SK-N-SH treated with all-trans-retinoic acid at 6 μM for 48 hours (cell line): ENCODE data around the gene EID3.

ENCODE experiments used
- ATAC-seq: fragments of 200-7000 bp; cut with Tn5 transposase; 3 replicates; pipeline ENCODE4 v1.9.1; 2020; ENCODE audit warnings: mild to moderate bottlenecking, moderate library complexity
- ARNTL ChIP-seq: fragments of 450-650 bp; formaldehyde crosslinking; IDR thresholded peaks from 2 replicates; pipeline ENCODE4 v1.5.0; 2020; ENCODE audit warnings: low read depth, mild to moderate bottlenecking, moderate library complexity, borderline replicate concordance
- BACH2 ChIP-seq: fragments of 250-450 bp; sonication (Bioruptor Pico); IDR thresholded peaks from 2 replicates; pipeline ENCODE4 v1.9.0; 2021; ENCODE audit warnings: mild to moderate bottlenecking, borderline replicate concordance
- CSDC2 ChIP-seq: fragments of 250-450 bp; sonication (Bioruptor Pico); IDR thresholded peaks from 2 replicates; pipeline ENCODE4 v1.5.0; 2020; ENCODE audit warnings: mild to moderate bottlenecking, moderate library complexity
- GLIS3 ChIP-seq: fragments of 250-450 bp; sonication (Bioruptor Pico); IDR thresholded peaks from 2 replicates; pipeline ENCODE4 v1.5.0; 2020; ENCODE audit warnings: mild to moderate bottlenecking, moderate library complexity
- ISL1 ChIP-seq: fragments of 250-450 bp; sonication (Bioruptor Pico); IDR thresholded peaks from 2 replicates; pipeline ENCODE4 v2.1.2; 2022; ENCODE audit warnings: mild to moderate bottlenecking, moderate library complexity
- OSR1 ChIP-seq: fragments of 250-450 bp; sonication (Bioruptor Pico); IDR thresholded peaks from 2 replicates; pipeline ENCODE4 v1.8.0; 2022; ENCODE audit warnings: moderate library complexity, mild to moderate bottlenecking, inconsistent platforms
- PPARA ChIP-seq: fragments of 250-450 bp; sonication (Bioruptor Pico); IDR thresholded peaks from 2 replicates; pipeline ENCODE4 v1.5.0; 2020; ENCODE audit warnings: mild to moderate bottlenecking, borderline replicate concordance
- RARB ChIP-seq: fragments of 250-450 bp; sonication (Bioruptor Pico); IDR thresholded peaks from 2 replicates; pipeline ENCODE4 v1.8.0; 2021; ENCODE audit warnings: mild to moderate bottlenecking, moderate library complexity
- TCF4 ChIP-seq: fragments of 250-450 bp; sonication (Bioruptor Pico); IDR thresholded peaks from 2 replicates; pipeline ENCODE4 v1.8.0; 2021; ENCODE audit warnings: mild to moderate bottlenecking, moderate library complexity, borderline replicate concordance
- TOX ChIP-seq: fragments of 250-450 bp; sonication (Bioruptor Pico); IDR thresholded peaks from 2 replicates; pipeline ENCODE4 v1.8.0; 2021; ENCODE audit warnings: mild to moderate bottlenecking, moderate library complexity, borderline replicate concordance
- ZC3H10 ChIP-seq: fragments of 250-450 bp; sonication (Bioruptor Pico); IDR thresholded peaks from 2 replicates; pipeline ENCODE4 v1.5.1; 2021; ENCODE audit warnings: mild to moderate bottlenecking, moderate library complexity
- ZFP3 ChIP-seq: fragments of 250-450 bp; sonication (Bioruptor Pico); IDR thresholded peaks from 2 replicates; pipeline ENCODE4 v1.5.0; 2020; ENCODE audit warnings: mild to moderate bottlenecking, moderate library complexity
- ZFP30 ChIP-seq: fragments of 450-650 bp; formaldehyde crosslinking; IDR thresholded peaks from 2 replicates; pipeline ENCODE4 v1.5.0; 2022; ENCODE audit warnings: mild to moderate bottlenecking, moderate library complexity
- ZNF70 ChIP-seq: fragments of 450-650 bp; formaldehyde crosslinking; IDR thresholded peaks from 2 replicates; pipeline ENCODE4 v1.5.0; 2020; ENCODE audit warnings: mild to moderate bottlenecking, moderate library complexity
- ZNF8 ChIP-seq: fragments of 450-650 bp; formaldehyde crosslinking; IDR thresholded peaks from 2 replicates; pipeline ENCODE4 v1.5.0; 2020; ENCODE audit warnings: mild to moderate bottlenecking, moderate library complexity
- TF ChIP-seq, protein P1 (sequence below): fragments of 250-450 bp; sonication (Bioruptor Pico); IDR thresholded peaks from 2 replicates; pipeline ENCODE4 v1.8.0; 2021; ENCODE audit warnings: low read depth, mild to moderate bottlenecking, moderate library complexity, borderline replicate concordance
- TF ChIP-seq, protein P2 (sequence below): fragments of 250-450 bp; sonication (Bioruptor Pico); IDR thresholded peaks from 2 replicates; pipeline ENCODE4 v1.8.0; 2020; ENCODE audit warnings: mild to moderate bottlenecking, moderate library complexity, borderline replicate concordance
- TF ChIP-seq, protein P3 (sequence below): fragments of 250-450 bp; sonication (Bioruptor Pico); IDR thresholded peaks from 2 replicates; pipeline ENCODE4 v1.5.1; 2020; ENCODE audit warnings: low read depth, mild to moderate bottlenecking, moderate library complexity
- TF ChIP-seq, protein P4 (sequence below): fragments of 250-450 bp; sonication (Bioruptor Pico); IDR thresholded peaks from 2 replicates; pipeline ENCODE4 v1.5.1; 2021; ENCODE audit warnings: mild to moderate bottlenecking, moderate library complexity

Gene EID3

DNA sequence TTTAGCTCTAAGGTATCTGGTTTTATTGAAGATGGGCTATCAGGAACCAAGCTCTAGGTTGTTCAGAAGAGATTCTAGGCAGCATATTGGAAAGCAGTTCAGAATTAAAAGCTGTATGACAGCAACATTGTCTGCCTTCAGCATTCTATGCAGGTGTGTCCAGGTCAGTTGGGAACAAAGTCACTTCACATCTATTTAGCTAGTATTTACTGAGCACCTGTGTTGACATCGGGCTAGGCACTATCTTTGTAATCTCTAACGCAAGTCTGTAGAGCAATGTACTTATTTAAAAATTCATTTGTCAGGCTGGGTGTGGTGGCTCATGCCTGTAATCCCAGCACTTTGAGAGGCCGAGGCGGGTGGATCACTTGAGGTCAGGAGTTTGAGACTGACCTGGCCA, 6.8 kb upstream of the EID3 start:
- no peak for ATAC-seq
- no peak for TF ChIP-seq ARNTL (CRISPR knock-in tag)

DNA sequence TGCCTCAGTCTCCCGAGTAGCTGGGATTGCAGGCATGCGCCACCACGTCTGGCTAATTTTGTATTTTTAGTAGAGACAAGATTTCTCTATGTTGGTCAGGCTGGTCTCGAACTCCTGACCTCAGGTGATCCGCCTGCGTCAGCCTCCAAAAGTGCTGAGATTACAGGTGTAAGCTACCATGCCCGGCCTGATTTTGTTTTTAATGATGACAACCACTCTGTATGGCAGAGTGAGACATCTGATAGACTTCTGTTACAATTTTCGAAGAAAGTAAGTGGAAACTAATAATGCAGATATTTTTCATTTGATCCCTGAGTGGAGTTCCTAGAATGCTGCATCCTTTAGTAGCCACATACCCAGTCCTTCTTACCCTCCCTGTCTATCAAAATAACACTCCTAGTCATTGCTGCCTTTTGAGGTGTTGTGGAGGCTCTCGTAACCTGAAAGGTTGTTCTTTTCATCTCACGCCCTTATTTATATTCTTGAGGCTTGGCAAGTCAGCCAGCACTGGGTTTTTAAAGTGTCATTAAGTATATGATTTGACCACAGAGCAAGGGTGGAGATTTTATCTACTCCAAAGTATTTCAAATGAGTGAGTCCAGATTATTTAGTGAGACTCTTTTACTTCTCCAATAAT, 5.9 kb upstream of the EID3 start:
- ATAC-seq, result no peak
- TF ChIP-seq ARNTL (CRISPR knock-in tag), result no peak
- TF ChIP-seq ZC3H10, result no peak
- no peak for TF ChIP-seq GLIS3 (CRISPR knock-in tag)
- no peak for TF ChIP-seq ZFP3 (CRISPR knock-in tag)
- no peak for TF ChIP-seq CSDC2 (CRISPR knock-in tag)
- TF ChIP-seq OSR1 (CRISPR knock-in tag), result no peak
- TF ChIP-seq ZNF8, result no peak
- no peak for TF ChIP-seq ISL1 (CRISPR knock-in tag)
- no peak for TF ChIP-seq TOX (CRISPR knock-in tag)
- TF ChIP-seq BACH2, result no peak
- TF ChIP-seq, protein P1, sequence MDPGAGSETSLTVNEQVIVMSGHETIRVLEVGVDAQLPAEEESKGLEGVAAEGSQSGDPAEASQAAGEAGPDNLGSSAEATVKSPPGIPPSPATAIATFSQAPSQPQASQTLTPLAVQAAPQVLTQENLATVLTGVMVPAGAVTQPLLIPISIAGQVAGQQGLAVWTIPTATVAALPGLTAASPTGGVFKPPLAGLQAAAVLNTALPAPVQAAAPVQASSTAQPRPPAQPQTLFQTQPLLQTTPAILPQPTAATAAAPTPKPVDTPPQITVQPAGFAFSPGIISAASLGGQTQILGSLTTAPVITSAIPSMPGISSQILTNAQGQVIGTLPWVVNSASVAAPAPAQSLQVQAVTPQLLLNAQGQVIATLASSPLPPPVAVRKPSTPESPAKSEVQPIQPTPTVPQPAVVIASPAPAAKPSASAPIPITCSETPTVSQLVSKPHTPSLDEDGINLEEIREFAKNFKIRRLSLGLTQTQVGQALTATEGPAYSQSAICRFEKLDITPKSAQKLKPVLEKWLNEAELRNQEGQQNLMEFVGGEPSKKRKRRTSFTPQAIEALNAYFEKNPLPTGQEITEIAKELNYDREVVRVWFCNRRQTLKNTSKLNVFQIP, result no peak
- TF ChIP-seq, protein P2, sequence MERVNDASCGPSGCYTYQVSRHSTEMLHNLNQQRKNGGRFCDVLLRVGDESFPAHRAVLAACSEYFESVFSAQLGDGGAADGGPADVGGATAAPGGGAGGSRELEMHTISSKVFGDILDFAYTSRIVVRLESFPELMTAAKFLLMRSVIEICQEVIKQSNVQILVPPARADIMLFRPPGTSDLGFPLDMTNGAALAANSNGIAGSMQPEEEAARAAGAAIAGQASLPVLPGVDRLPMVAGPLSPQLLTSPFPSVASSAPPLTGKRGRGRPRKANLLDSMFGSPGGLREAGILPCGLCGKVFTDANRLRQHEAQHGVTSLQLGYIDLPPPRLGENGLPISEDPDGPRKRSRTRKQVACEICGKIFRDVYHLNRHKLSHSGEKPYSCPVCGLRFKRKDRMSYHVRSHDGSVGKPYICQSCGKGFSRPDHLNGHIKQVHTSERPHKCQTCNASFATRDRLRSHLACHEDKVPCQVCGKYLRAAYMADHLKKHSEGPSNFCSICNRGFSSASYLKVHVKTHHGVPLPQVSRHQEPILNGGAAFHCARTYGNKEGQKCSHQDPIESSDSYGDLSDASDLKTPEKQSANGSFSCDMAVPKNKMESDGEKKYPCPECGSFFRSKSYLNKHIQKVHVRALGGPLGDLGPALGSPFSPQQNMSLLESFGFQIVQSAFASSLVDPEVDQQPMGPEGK (CRISPR knock-in tag), result no peak

DNA sequence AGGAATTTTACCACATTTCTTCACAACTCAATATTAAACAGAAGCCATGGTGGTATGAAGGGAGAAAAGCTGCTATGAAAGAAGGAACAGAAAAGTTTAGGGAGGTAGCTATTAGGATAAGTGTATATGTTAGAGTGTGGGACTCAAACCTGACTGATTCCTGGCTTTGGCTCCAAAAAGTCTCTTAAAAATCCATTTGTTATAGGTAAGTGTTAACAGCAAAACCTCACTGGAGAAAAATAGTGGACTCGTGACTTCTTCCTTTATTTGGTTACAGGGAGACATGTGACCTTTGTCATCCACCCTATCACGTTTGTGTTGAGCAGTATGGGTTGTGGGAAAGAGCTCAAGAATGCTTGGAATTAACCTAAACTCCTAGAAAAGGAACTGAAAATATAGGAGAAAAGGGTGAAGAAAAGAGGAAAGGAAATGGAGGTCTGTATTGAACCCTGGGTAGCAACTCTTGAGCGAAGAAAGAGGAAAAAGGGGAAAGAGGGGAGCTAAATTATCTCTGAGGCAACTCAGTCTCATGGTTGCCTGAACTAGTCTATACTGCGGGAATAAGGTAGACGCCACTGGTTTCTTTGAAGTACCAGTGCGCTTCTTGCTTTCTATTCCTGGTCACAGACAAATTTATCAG, 3.6 kb upstream of the EID3 start:
- no peak; the same call in 2 of the 3 replicates for ATAC-seq
- TF ChIP-seq TOX (CRISPR knock-in tag), result no peak

DNA sequence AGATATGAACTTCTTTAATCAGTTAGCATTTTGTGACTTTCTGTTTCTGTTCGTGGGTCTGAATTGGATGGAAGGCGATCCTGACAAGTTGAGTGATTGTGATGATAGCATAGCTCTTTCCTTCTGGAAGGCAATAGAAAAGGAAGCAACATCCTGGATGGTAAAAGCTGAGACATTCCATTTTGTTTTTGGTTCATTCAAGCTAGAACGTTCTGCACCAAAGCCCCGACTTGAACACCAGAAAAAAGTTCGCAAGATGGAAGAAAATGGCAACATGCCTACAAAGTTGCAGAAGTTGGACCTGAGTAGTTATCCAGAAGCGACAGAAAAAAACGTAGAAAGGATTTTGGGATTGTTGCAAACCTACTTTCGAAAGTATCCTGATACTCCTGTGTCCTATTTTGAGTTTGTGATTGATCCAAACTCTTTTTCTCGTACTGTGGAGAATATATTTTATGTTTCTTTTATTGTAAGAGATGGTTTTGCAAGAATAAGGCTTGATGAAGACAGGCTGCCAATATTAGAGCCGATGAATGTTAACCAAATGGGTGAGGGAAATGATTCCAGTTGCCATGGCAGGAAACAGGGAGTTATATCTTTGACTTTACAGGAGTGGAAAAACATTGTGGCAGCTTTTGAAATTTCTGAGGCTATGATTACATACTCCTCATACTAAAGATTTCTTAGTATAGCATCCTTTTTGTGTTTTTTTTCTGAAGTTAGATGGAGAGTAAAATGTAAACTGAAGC, 896 bp downstream of the EID3 start:
- ATAC-seq, result no peak
- TF ChIP-seq GLIS3 (CRISPR knock-in tag) (no peak), OSR1 (CRISPR knock-in tag) (no peak), ZFP30 (CRISPR knock-in tag) (no peak), RARB (CRISPR knock-in tag) (no peak), PPARA (CRISPR knock-in tag) (no peak), ZC3H10 (no peak), ARNTL (CRISPR knock-in tag) (no peak), ISL1 (CRISPR knock-in tag) (no peak), BACH2 (no peak), TCF4 (CRISPR knock-in tag) (no peak), ZFP3 (CRISPR knock-in tag) (no peak), CSDC2 (CRISPR knock-in tag) (no peak), ZNF70 (CRISPR knock-in tag) (no peak), ZNF8 (no peak), TOX (CRISPR knock-in tag) (no peak)
- TF ChIP-seq, protein P2 (CRISPR knock-in tag), result no peak
- TF ChIP-seq, protein P3, sequence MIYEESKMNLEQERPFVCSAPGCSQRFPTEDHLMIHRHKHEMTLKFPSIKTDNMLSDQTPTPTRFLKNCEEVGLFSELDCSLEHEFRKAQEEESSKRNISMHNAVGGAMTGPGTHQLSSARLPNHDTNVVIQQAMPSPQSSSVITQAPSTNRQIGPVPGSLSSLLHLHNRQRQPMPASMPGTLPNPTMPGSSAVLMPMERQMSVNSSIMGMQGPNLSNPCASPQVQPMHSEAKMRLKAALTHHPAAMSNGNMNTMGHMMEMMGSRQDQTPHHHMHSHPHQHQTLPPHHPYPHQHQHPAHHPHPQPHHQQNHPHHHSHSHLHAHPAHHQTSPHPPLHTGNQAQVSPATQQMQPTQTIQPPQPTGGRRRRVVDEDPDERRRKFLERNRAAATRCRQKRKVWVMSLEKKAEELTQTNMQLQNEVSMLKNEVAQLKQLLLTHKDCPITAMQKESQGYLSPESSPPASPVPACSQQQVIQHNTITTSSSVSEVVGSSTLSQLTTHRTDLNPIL (CRISPR knock-in tag), result no peak
- TF ChIP-seq, protein P1, result no peak
- TF ChIP-seq, protein P4, sequence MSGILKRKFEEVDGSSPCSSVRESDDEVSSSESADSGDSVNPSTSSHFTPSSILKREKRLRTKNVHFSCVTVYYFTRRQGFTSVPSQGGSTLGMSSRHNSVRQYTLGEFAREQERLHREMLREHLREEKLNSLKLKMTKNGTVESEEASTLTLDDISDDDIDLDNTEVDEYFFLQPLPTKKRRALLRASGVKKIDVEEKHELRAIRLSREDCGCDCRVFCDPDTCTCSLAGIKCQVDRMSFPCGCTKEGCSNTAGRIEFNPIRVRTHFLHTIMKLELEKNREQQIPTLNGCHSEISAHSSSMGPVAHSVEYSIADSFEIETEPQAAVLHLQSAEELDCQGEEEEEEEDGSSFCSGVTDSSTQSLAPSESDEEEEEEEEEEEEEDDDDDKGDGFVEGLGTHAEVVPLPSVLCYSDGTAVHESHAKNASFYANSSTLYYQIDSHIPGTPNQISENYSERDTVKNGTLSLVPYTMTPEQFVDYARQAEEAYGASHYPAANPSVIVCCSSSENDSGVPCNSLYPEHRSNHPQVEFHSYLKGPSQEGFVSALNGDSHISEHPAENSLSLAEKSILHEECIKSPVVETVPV (CRISPR knock-in tag), result no peak
